PC-9 (cell line): ENCODE measurements around the gene DAPK2.

Experiments
- EZH2 ChIP-seq: fragments of 200-600 bp; sonication (generic); IDR thresholded peaks from 2 replicates; pipeline ENCODE4 v1.8.0; 2017; ENCODE audit warnings: antibody characterized with exemption, low read depth
- TF ChIP-seq, protein P1 (sequence below): fragments of 200-600 bp; sonication (generic); conservative IDR thresholded peaks from 2 replicates; pipeline ENCODE4 v1.6.1; 2017; ENCODE audit warnings: mixed run types, antibody characterized with exemption, mild to moderate bottlenecking, moderate library complexity

DNA sequence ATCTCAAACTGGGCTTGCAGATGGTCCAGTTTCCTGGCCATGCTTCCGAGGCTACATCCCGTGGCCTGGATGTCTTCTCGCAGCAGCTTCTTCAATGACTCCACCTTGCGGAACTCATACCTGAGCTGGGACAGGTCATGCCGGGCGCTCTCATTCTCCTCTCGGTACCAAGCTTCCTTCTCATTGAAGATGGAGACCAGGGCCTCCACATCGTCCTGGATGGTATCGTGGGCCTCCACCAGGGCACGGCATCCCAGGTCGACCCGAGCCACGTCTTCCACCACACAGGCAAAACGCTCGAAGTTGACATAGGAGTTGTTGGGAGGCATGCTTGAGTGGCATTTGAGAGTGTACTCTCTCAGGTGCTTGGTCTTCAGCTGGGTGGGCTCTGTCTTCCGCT lies 123.4 kb downstream of the DAPK2 start:
- TF ChIP-seq, protein P1, sequence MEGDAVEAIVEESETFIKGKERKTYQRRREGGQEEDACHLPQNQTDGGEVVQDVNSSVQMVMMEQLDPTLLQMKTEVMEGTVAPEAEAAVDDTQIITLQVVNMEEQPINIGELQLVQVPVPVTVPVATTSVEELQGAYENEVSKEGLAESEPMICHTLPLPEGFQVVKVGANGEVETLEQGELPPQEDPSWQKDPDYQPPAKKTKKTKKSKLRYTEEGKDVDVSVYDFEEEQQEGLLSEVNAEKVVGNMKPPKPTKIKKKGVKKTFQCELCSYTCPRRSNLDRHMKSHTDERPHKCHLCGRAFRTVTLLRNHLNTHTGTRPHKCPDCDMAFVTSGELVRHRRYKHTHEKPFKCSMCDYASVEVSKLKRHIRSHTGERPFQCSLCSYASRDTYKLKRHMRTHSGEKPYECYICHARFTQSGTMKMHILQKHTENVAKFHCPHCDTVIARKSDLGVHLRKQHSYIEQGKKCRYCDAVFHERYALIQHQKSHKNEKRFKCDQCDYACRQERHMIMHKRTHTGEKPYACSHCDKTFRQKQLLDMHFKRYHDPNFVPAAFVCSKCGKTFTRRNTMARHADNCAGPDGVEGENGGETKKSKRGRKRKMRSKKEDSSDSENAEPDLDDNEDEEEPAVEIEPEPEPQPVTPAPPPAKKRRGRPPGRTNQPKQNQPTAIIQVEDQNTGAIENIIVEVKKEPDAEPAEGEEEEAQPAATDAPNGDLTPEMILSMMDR = no peak
- TF ChIP-seq EZH2 = no peak
